ACC112 (cell line): ENCODE data around the gene TTC33.

ENCODE experiments used
- H2AFZ ChIP-seq: fragments of 200-600 bp; sonication (generic); one replicate; pipeline ENCODE4 v1.6.0; 2017; ENCODE audit warnings: antibody characterized with exemption, low read length; ENCODE audit not compliant: unreplicated experiment
- H3K27ac ChIP-seq: fragments of 200-600 bp; sonication (generic); 2 replicates; pipeline ENCODE4 v1.5.1; 2014; ENCODE audit warnings: low read depth, mild to moderate bottlenecking, antibody characterized with exemption, low read length, moderate library complexity
- H3K27me3 ChIP-seq: fragments of 200-600 bp; sonication (generic); 2 replicates; pipeline ENCODE4 v1.6.1; 2014; ENCODE audit warnings: mild to moderate bottlenecking, antibody characterized with exemption, low read length, moderate library complexity, mixed read lengths; ENCODE audit not compliant: insufficient read depth
- H3K36me3 ChIP-seq: fragments of 200-600 bp; sonication (generic); 2 replicates; pipeline ENCODE4 v1.6.1; 2016; ENCODE audit warnings: mild to moderate bottlenecking, antibody characterized with exemption, low read length, moderate library complexity, mixed read lengths; ENCODE audit not compliant: insufficient read depth
- H3K4me1 ChIP-seq: fragments of 200-600 bp; sonication (generic); one replicate; pipeline ENCODE4 v1.6.1; 2016; ENCODE audit warnings: low read length, mixed read lengths; ENCODE audit not compliant: insufficient read depth, unreplicated experiment, control insufficient read depth
- H3K4me3 ChIP-seq: fragments of 200-600 bp; sonication (generic); 2 replicates; pipeline ENCODE4 v1.5.1; 2014; ENCODE audit warnings: mild to moderate bottlenecking, low read depth, low read length
- H3K79me2 ChIP-seq: fragments of 200-600 bp; sonication (generic); one replicate; pipeline ENCODE4 v1.6.0; 2016; ENCODE audit warnings: low read length; ENCODE audit not compliant: control insufficient read depth, unreplicated experiment, insufficient read depth

Gene TTC33

GRCh38 chr5:40485021-40485998 is 270.5 kb downstream of the TTC33 start:
- Histone ChIP-seq H3K36me3 (no peaks in the 10 kb centered on the region), H3K27me3 (no peaks in the 10 kb centered on the region), H3K4me1 (peaks cover 8% of the 10 kb centered on the region), H3K4me3 (no peak overlapping the region), H3K79me2 (no peaks in the 10 kb centered on the region), H3K27ac (no peak overlapping the region), H2AFZ (no peak overlapping the region)

GRCh38 chr5:40484495-40484894 is 271.3 kb downstream of the TTC33 start:
- peaks cover 6% of the 10 kb centered on the region for H3K4me1 ChIP-seq
- H3K27ac ChIP-seq: no peak overlapping the region
- no peaks in the 10 kb centered on the region for H3K79me2 ChIP-seq
- no peak overlapping the region for H2AFZ ChIP-seq
- H3K27me3 ChIP-seq: no peaks in the 10 kb centered on the region
- H3K36me3 ChIP-seq: no peaks in the 10 kb centered on the region
- no peak overlapping the region for H3K4me3 ChIP-seq

- Histone ChIP-seq H3K27ac (no peak overlapping the region), H3K79me2 (no peaks in the 10 kb centered on the region), H3K4me3 (no peak overlapping the region), H3K36me3 (no peaks in the 10 kb centered on the region), H3K27me3 (no peaks in the 10 kb centered on the region), H2AFZ (no peak overlapping the region), H3K4me1 (peaks cover 9% of the 10 kb centered on the region)
These were observed 272.4 kb downstream of the TTC33 start for GRCh38 chr5:40483316-40483715.

- no peaks in the 10 kb centered on the region for H3K27me3 ChIP-seq
- no peak overlapping the region for H3K4me3 ChIP-seq
- H3K79me2 ChIP-seq: no peaks in the 10 kb centered on the region
- H3K27ac ChIP-seq: no peak overlapping the region
- H3K36me3 ChIP-seq: no peaks in the 10 kb centered on the region
- peaks cover 11% of the 10 kb centered on the region for H3K4me1 ChIP-seq
- no peak overlapping the region for H2AFZ ChIP-seq
These were observed 274.5 kb downstream of the TTC33 start for GRCh38 chr5:40481241-40481640.

- Histone ChIP-seq H3K27me3 (no peaks in the 10 kb centered on the region), H3K4me3 (no peak overlapping the region), H3K79me2 (no peaks in the 10 kb centered on the region), H2AFZ (no peak overlapping the region), H3K4me1 (peaks cover 11% of the 10 kb centered on the region), H3K36me3 (no peaks in the 10 kb centered on the region), H3K27ac (no peak overlapping the region)
These were observed 275.4 kb downstream of the TTC33 start for GRCh38 chr5:40480392-40480791.

GRCh38 chr5:40479939-40480338 is 275.8 kb downstream of the TTC33 start:
- H3K79me2 ChIP-seq: no peaks in the 10 kb centered on the region
- H3K27ac ChIP-seq: no peak overlapping the region
- H3K4me3 ChIP-seq: no peak overlapping the region
- peaks cover 11% of the 10 kb centered on the region for H3K4me1 ChIP-seq
- H3K36me3 ChIP-seq: no peaks in the 10 kb centered on the region
- H3K27me3 ChIP-seq: no peaks in the 10 kb centered on the region
- no peak overlapping the region for H2AFZ ChIP-seq

GRCh38 chr5:40478766-40479165 is 277.0 kb downstream of the TTC33 start:
- no peaks in the 10 kb centered on the region for H3K27me3 ChIP-seq
- no peak overlapping the region for H3K27ac ChIP-seq
- peaks cover 11% of the 10 kb centered on the region for H3K4me1 ChIP-seq
- H2AFZ ChIP-seq: no peak overlapping the region
- H3K4me3 ChIP-seq: no peak overlapping the region
- H3K79me2 ChIP-seq: no peaks in the 10 kb centered on the region
- H3K36me3 ChIP-seq: no peaks in the 10 kb centered on the region

GRCh38 chr5:40477856-40478546 is 277.8 kb downstream of the TTC33 start:
- Histone ChIP-seq H3K4me1 (peaks cover 11% of the 10 kb centered on the region), H2AFZ (no peak overlapping the region), H3K4me3 (no peak overlapping the region), H3K79me2 (no peaks in the 10 kb centered on the region), H3K27ac (no peak overlapping the region), H3K27me3 (no peaks in the 10 kb centered on the region), H3K36me3 (no peaks in the 10 kb centered on the region)

GRCh38 chr5:40475561-40475960 is 280.2 kb downstream of the TTC33 start:
- Histone ChIP-seq H3K27me3 (no peaks in the 10 kb centered on the region), H3K36me3 (no peaks in the 10 kb centered on the region), H3K27ac (no peak overlapping the region), H3K4me1 (peaks cover 11% of the 10 kb centered on the region), H3K4me3 (no peak overlapping the region), H2AFZ (no peak overlapping the region), H3K79me2 (no peaks in the 10 kb centered on the region)

GRCh38 chr5:40474250-40474649 is 281.5 kb downstream of the TTC33 start:
- no peak overlapping the region for H3K4me3 ChIP-seq
- no peaks in the 10 kb centered on the region for H3K79me2 ChIP-seq
- peaks cover 11% of the 10 kb centered on the region for H3K4me1 ChIP-seq
- no peaks in the 10 kb centered on the region for H3K27me3 ChIP-seq
- no peak overlapping the region for H2AFZ ChIP-seq
- H3K36me3 ChIP-seq: no peaks in the 10 kb centered on the region
- no peak overlapping the region for H3K27ac ChIP-seq

- Histone ChIP-seq H3K4me3 (no peak overlapping the region), H2AFZ (no peak overlapping the region), H3K4me1 (peaks cover 22% of the 10 kb centered on the region), H3K79me2 (no peaks in the 10 kb centered on the region), H3K36me3 (no peaks in the 10 kb centered on the region), H3K27ac (no peak overlapping the region), H3K27me3 (no peaks in the 10 kb centered on the region)
These were observed 290.3 kb downstream of the TTC33 start for GRCh38 chr5:40465416-40465815.
